ENCODE results near the gene TARBP1. TPM values are rescaled to one million over a fixed set of nuclear protein-coding genes. Genes with fewer than 3 reads are reported as not detected.
A peak's percentile ranks its signal among the peaks of the same experiment; 100 is the strongest.
"Not testable (repeated sequence)": the region's sequence is repeated elsewhere in the genome, so short reads cannot be mapped to it uniquely, and the experiment has no call there.

TARBP1 gene
- polyA plus RNA-seq, 1 donor from 2014 or later: 267 TPM

GRCh38 chr1:234361102-234361603 lies 117.8 kb downstream of the TARBP1 start:
- Histone ChIP-seq H3K9ac (ENCODE audit: low read length) (no peak overlapping the region), H3K27ac (ENCODE audit: low read length) (no peak overlapping the region), H2AFZ (ENCODE audit: low read depth, low read length) (no peak overlapping the region), H3K79me2 (replicated peaks; ENCODE audit: insufficient read depth, low read length) (no peaks in the 10 kb centered on the region), H3K9me2 (ENCODE audit: insufficient read depth, low read length) (no peaks in the 10 kb centered on the region), H3K9me3 (ENCODE audit: low read length) (no peaks in the 10 kb centered on the region), H3K4me3 (ENCODE audit: low read length) (no peak overlapping the region), H3F3A (ENCODE audit: insufficient read depth, low read length, poor library complexity, severe bottlenecking) (no peaks in the 10 kb centered on the region), H4K20me1 (ENCODE audit: insufficient read depth) (no peaks in the 10 kb centered on the region), H3K4me2 (ENCODE audit: low read length) (no peak overlapping the region), H3K27me3 (ENCODE audit: insufficient read depth, low read depth, low read length) (peaks cover 3% of the 10 kb centered on the region), H3K36me3 (ENCODE audit: insufficient read depth, low read length) (no peaks in the 10 kb centered on the region)
- no peak for TF ChIP-seq EP300 (conservative IDR thresholded peaks at IDR 0.05; ENCODE audit: poor library complexity, severe bottlenecking)
- no peak for TF ChIP-seq RAD21 (conservative IDR thresholded peaks at IDR 0.05)
- no peak for TF ChIP-seq MXI1 (conservative IDR thresholded peaks at IDR 0.05; ENCODE audit: poor library complexity, severe bottlenecking)
- no peak for TF ChIP-seq TAF1 (IDR thresholded peaks at IDR 0.05; ENCODE audit: low read depth)
- TF ChIP-seq CTCF (IDR thresholded peaks at IDR 0.05; ENCODE audit: poor library complexity, severe bottlenecking): no peak
- no peak for TF ChIP-seq SMC3 (conservative IDR thresholded peaks at IDR 0.05; ENCODE audit: poor library complexity)
- no peak for TF ChIP-seq REST (IDR thresholded peaks at IDR 0.05; ENCODE audit: borderline replicate concordance)
- no peak for TF ChIP-seq POLR2AphosphoS5 (IDR thresholded peaks at IDR 0.05)
- no peak for TF ChIP-seq EZH2 (IDR thresholded peaks at IDR 0.05; ENCODE audit: borderline replicate concordance, insufficient read depth, low read length, poor library complexity, severe bottlenecking)

GRCh38 chr1:234357831-234358230 lies 121.1 kb downstream of the TARBP1 start:
- H3K9me2 ChIP-seq (ENCODE audit: insufficient read depth, low read length): no peaks in the 10 kb centered on the region
- H3K4me2 ChIP-seq (ENCODE audit: low read length): peak overlapping the region; percentile 1
- H3K4me3 ChIP-seq (ENCODE audit: low read length): no peak overlapping the region
- TF ChIP-seq TAF1 (IDR thresholded peaks at IDR 0.05; ENCODE audit: low read depth) (no peak), REST (IDR thresholded peaks at IDR 0.05; ENCODE audit: borderline replicate concordance) (no peak), SMC3 (conservative IDR thresholded peaks at IDR 0.05; ENCODE audit: poor library complexity) (no peak), RAD21 (conservative IDR thresholded peaks at IDR 0.05) (no peak), CTCF (IDR thresholded peaks at IDR 0.05; ENCODE audit: poor library complexity, severe bottlenecking) (no peak), EZH2 (IDR thresholded peaks at IDR 0.05; ENCODE audit: borderline replicate concordance, insufficient read depth, low read length, poor library complexity, severe bottlenecking) (no peak), MXI1 (conservative IDR thresholded peaks at IDR 0.05; ENCODE audit: poor library complexity, severe bottlenecking) (no peak), EP300 (conservative IDR thresholded peaks at IDR 0.05; ENCODE audit: poor library complexity, severe bottlenecking) (peak; percentile 76), POLR2AphosphoS5 (IDR thresholded peaks at IDR 0.05) (peak; percentile 59)
- peaks cover 3% of the 10 kb centered on the region for H3K27me3 ChIP-seq (ENCODE audit: insufficient read depth, low read depth, low read length)
- H3K79me2 ChIP-seq (replicated peaks; ENCODE audit: insufficient read depth, low read length): no peaks in the 10 kb centered on the region
- no peaks in the 10 kb centered on the region for H3K9me3 ChIP-seq (ENCODE audit: low read length)
- H2AFZ ChIP-seq (ENCODE audit: low read depth, low read length): no peak overlapping the region
- H3K27ac ChIP-seq (ENCODE audit: low read length): peak overlapping the region; percentile 15
- H3F3A ChIP-seq (ENCODE audit: insufficient read depth, low read length, poor library complexity, severe bottlenecking): no peaks in the 10 kb centered on the region
- H3K36me3 ChIP-seq (ENCODE audit: insufficient read depth, low read length): no peaks in the 10 kb centered on the region
- H3K9ac ChIP-seq (ENCODE audit: low read length): no peak overlapping the region
- no peaks in the 10 kb centered on the region for H4K20me1 ChIP-seq (ENCODE audit: insufficient read depth)

- H3K9me3 ChIP-seq (ENCODE audit: low read length); H3K27me3 ChIP-seq (ENCODE audit: insufficient read depth, low read depth, low read length); H3K9ac ChIP-seq (ENCODE audit: low read length); H3F3A ChIP-seq (ENCODE audit: insufficient read depth, low read length, poor library complexity, severe bottlenecking); H3K36me3 ChIP-seq (ENCODE audit: insufficient read depth, low read length); H4K20me1 ChIP-seq (ENCODE audit: insufficient read depth); H3K4me3 ChIP-seq (ENCODE audit: low read length); H3K27ac ChIP-seq (ENCODE audit: low read length); H3K9me2 ChIP-seq (ENCODE audit: insufficient read depth, low read length); H3K79me2 ChIP-seq (replicated peaks; ENCODE audit: insufficient read depth, low read length); H2AFZ ChIP-seq (ENCODE audit: low read depth, low read length); H3K4me2 ChIP-seq (ENCODE audit: low read length): not testable (repeated sequence)
Observed at GRCh38 chr1:234356615-234357269, 122.2 kb downstream of the TARBP1 start.
